Left lung (tissue), 10 donors: ENCODE measurements around the gene SERAC1. TPM values are rescaled to one million over a fixed set of nuclear protein-coding genes. Genes with fewer than 3 reads are reported as not detected.
"Not testable (repeated sequence)": the region's sequence is repeated elsewhere in the genome, so short reads cannot be mapped to it uniquely, and the experiment has no call there.

Source experiments
- ATAC-seq: fragments of 200-7000 bp; cut with Tn5 transposase; one replicate; pipeline ENCODE4 v1.9.1; 2020; ENCODE audit warnings: moderate library complexity
- DNase-seq, 4 donors: peaks; one replicate each; pipeline ENCODE4 v3.0.0-alpha.2; 2013 to 2020
- H3K27ac ChIP-seq, 2 donors: fragments of 200-600 bp; sonication (generic) in 1 of 2; one replicate each; pipeline versions ENCODE4 v1.5.0 to v1.8.0; 2020 to 2021
- H3K27me3 ChIP-seq, 2 donors: fragments of 200-600 bp; sonication (generic) in 1 of 2; one replicate each; pipeline versions ENCODE4 v1.5.0 to v1.8.0; 2020 to 2021
- H3K36me3 ChIP-seq, 2 donors: fragments of 200-600 bp; sonication (generic) in 1 of 2; one replicate each; pipeline versions ENCODE4 v1.5.0 to v1.8.0; 2020 to 2021
- H3K4me1 ChIP-seq, 2 donors: fragments of 200-600 bp; one replicate each; pipeline ENCODE4 v1.8.0; 2021
- H3K4me3 ChIP-seq, 2 donors: fragments of 200-600 bp; sonication (generic) in 1 of 2; one replicate each; pipeline versions ENCODE4 v1.5.0 to v1.8.0; 2020 to 2021; ENCODE audit warnings: mild to moderate bottlenecking in 1 of 2
- H3K9me3 ChIP-seq, 2 donors: fragments of 200-600 bp; sonication (generic) in 1 of 2; one replicate each; pipeline versions ENCODE4 v1.5.0 to v1.8.0; 2020 to 2021
- intact Hi-C, 2 donors: fragments of 100-400 bp; cut with DNase I; formaldehyde crosslinking; loops; one replicate each; pipeline versions ENCODE4 v1.11.2 to v1.14.2; 2022
- polyA plus RNA-seq, 6 donors: library from polyadenylated mRNA; unstranded; fragments of 120-200 nt; gene quantifications; one replicate each; pipeline ENCODE4 v1.2.1, GENCODE V29; 2013; ENCODE audit not compliant: insufficient read length in 6 of 6
- total RNA-seq, 2 donors: library from RNA; stranded (reverse); fragmentation: NEBNext Ultra II Directional; extraction: Animal tissue kit (Norgen Biotek cat#: 25700); gene quantifications; one replicate each; pipeline ENCODE4 v1.2.1, GENCODE V29; 2021
- TF ChIP-seq, protein P1 (sequence below), 2 donors: fragments of 200-600 bp; sonication (generic) in 1 of 2; IDR thresholded peaks; one replicate each; pipeline versions ENCODE4 v1.5.0 to v1.8.0; 2021; ENCODE audit warnings: antibody characterized with exemption in 2 of 2
- donor health status: DM: no; HTN: yes; CAD: no.
- donor health status: DM: no; HTN: no; CAD: no.

The SERAC1 gene
- total and polyA plus RNA-seq, 8 donors = 7.7 to 10.7 (median 9.2) TPM

DNA sequence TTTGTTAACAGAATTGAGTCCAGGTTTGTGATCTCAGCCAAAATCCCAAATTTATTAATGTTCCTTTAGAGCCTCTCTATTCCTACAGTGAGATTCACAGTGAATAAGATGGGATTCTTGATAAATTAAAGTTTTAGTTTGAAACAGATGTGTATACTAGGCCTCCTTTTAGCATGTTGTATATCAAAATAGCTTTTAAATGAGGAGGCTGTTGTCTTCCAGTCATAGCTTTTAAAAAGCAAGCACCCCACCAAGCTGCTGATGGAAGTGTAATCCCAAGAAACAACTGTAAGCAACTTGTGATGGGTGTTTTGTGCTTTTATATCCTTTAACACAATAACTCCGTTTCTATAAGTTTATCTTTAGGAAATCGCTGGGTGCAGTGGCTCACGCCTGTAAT, 7.0 kb upstream of the SERAC1 start:
- H3K9me3 ChIP-seq = no peaks in the 10 kb centered on the region
- no peaks in the 10 kb centered on the region for H3K36me3 ChIP-seq
- ATAC-seq (no peak), DNase-seq (no peak)
- no peak overlapping the region for H3K27ac ChIP-seq
- no peaks in the 10 kb centered on the region for H3K27me3 ChIP-seq
- no peak overlapping the region for H3K4me3 ChIP-seq
- TF ChIP-seq, protein P1, sequence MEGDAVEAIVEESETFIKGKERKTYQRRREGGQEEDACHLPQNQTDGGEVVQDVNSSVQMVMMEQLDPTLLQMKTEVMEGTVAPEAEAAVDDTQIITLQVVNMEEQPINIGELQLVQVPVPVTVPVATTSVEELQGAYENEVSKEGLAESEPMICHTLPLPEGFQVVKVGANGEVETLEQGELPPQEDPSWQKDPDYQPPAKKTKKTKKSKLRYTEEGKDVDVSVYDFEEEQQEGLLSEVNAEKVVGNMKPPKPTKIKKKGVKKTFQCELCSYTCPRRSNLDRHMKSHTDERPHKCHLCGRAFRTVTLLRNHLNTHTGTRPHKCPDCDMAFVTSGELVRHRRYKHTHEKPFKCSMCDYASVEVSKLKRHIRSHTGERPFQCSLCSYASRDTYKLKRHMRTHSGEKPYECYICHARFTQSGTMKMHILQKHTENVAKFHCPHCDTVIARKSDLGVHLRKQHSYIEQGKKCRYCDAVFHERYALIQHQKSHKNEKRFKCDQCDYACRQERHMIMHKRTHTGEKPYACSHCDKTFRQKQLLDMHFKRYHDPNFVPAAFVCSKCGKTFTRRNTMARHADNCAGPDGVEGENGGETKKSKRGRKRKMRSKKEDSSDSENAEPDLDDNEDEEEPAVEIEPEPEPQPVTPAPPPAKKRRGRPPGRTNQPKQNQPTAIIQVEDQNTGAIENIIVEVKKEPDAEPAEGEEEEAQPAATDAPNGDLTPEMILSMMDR (IDR thresholded peaks at IDR 0.05) = no peak
- intact Hi-C loops = no loop called here
- peaks cover 0 to 7% of the 10 kb centered on the region in 2 donors for H3K4me1 ChIP-seq

GRCh38 chr6:158174514-158174913, 6.5 kb upstream of the SERAC1 start:
- intact Hi-C loops = no loop called here
- no peak overlapping the region for H3K27ac ChIP-seq
- H3K9me3 ChIP-seq = no peaks in the 10 kb centered on the region
- no peak overlapping the region for H3K4me3 ChIP-seq
- H3K27me3 ChIP-seq = no peaks in the 10 kb centered on the region
- no peaks in the 10 kb centered on the region for H3K36me3 ChIP-seq
- peaks cover 0 to 7% of the 10 kb centered on the region in 2 donors for H3K4me1 ChIP-seq
- TF ChIP-seq, protein P1 (IDR thresholded peaks at IDR 0.05) = no peak
- ATAC-seq (peak; percentile 65), DNase-seq (no peak)

- Histone ChIP-seq H3K36me3 (no peaks in the 10 kb centered on the region), H3K27ac (no peak overlapping the region)
- DNase-seq = no peak
Measured at GRCh38 chr6:158174024-158174423, 6.0 kb upstream of the SERAC1 start.

DNA sequence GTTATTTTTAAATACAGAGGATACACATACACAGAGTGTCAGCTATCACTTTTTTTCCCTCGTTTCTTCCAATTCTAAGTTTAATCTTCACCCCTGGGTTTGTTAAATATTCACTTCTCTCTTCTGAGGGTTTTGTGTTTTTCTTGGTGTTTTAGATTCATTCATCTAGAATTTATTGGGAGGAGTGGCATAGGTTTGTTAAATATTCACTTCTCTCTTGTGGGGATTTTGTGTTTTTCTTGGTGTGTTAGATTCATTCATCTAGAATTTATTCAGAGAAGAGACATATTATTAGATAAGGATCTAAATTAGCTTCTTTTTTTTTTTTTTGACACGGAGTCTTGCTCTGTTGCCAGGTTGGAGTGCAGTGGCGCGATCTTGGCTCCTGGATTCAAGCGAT, 3.9 kb upstream of the SERAC1 start:
- Histone ChIP-seq H3K36me3 (no peaks in the 10 kb centered on the region), H3K4me3 (no peak overlapping the region), H3K27ac (no peak overlapping the region), H3K27me3 (no peaks in the 10 kb centered on the region), H3K4me1 (peaks cover 7 to 11% of the 10 kb centered on the region in 2 donors), H3K9me3 (no peaks in the 10 kb centered on the region)
- TF ChIP-seq, protein P1 (IDR thresholded peaks at IDR 0.05) = no peak
- no peak for ATAC-seq
- no peak for DNase-seq
- intact Hi-C loops = no loop called here

More at GRCh38 chr6:158174024-158174423, 6.0 kb upstream of the SERAC1 start:
- intact Hi-C loops = no loop called here
- peaks cover under 1 to 7% of the 10 kb centered on the region in 2 donors for H3K4me1 ChIP-seq
- no peak overlapping the region for H3K4me3 ChIP-seq
- no peaks in the 10 kb centered on the region for H3K9me3 ChIP-seq
- ATAC-seq = no peak
- no peaks in the 10 kb centered on the region for H3K27me3 ChIP-seq
- TF ChIP-seq, protein P1 (IDR thresholded peaks at IDR 0.05) = no peak

DNA sequence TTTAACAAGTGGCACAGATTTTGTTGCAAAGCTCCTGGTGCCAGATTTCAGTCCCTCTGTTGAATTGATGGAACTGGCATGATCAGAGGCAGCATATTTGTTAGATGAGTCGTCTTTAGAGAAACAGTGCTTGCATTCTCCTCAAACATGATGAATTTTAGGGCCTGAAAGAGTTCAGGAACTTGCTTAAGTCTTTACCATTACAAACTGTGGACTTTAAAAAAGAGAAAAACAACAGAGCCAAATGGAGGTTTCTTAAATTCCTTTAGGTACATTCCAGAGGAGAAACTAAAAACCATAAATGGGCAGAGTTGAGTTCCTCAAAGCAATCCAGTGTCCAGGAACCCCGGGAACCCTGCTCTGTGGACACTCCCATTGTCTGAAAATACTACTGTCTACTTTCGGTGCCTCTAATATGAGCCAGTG, 2.6 kb upstream of the SERAC1 start:
- no peaks in the 10 kb centered on the region for H3K36me3 ChIP-seq
- no peak overlapping the region for H3K4me3 ChIP-seq
- peaks cover 7 to 16% of the 10 kb centered on the region in 2 donors for H3K4me1 ChIP-seq
- DNase-seq = no peak
- H3K27ac ChIP-seq = peak overlapping the region; percentile 10 to 26
- intact Hi-C loops = no loop called here
- no peak for ATAC-seq
- TF ChIP-seq, protein P1 (IDR thresholded peaks at IDR 0.05) = no peak
- no peaks in the 10 kb centered on the region for H3K9me3 ChIP-seq
- H3K27me3 ChIP-seq = no peaks in the 10 kb centered on the region

DNA sequence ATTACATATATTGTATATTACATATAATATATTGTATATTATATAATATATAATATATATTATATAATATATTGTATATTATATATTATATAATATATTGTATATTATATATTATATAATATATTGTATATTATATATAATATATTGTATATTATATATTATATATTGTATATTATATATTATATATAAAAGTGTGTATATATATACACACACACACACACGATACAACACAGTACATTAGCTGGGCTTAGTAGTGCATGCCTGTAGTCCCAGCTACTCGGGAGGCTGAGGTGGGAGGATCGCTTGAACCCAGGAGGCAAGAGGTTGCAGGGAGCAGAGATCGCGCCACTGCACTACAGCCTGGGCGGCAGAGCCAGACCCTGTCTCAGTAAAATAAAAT, 1.6 kb upstream of the SERAC1 start:
- H3K27ac ChIP-seq, DNase-seq, H3K9me3 ChIP-seq, intact Hi-C loops, H3K4me3 ChIP-seq, H3K36me3 ChIP-seq, ATAC-seq, H3K27me3 ChIP-seq: not testable (repeated sequence)
- H3K4me1 ChIP-seq = peaks cover 3 to 16% of the 10 kb centered on the region in 2 donors
